ENCODE results near the gene ADM.
A peak's percentile ranks its signal among the peaks of the same experiment; 100 is the strongest.

Gene ADM

DNA sequence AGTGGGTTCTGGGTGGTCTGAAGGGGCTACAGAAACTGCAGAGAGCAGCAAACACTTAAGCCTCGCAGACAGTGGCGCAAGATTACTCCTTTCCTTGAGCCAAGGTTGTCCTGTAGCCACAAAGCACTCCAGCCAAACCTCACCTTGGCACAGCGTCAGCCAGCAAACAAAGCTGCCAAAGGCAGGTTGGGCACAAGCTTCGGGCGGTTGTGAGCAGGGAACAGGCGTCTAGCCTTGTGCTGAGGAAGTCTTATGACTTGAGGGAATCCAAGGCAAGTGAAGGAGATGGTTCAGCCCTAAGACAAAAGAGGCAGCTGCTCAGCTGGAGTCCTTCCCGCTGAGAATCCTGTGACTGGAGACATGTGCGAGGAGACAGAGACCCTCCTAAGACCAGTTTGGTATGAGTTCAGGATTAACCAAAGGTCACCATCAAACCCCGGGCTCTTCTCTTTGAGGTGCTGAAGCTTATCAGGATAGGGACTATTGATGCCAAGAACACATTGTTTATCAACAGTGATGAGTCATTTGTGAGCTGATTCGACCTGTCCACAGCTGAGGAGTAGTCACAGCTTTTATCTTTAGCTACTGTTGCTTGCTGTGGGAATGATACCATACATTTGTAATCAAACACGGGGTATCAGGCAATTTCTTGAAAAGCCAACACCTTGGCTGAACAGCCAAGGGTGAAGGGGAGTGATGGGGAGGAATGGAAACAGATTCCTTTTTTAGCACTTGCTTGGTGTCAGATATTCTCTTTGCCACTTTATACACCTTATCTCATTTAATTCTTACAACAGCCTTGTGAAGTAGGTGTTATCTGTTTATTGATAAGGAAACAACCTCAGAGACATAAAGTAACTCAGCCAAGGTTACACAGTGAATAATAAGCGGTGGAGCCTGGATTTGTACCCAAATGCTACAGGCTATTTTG is 4.6 kb downstream of the ADM start:
- Histone ChIP-seq H3K9me2 (replicated peaks; ENCODE audit: insufficient read depth, low read length) (no peaks in the 10 kb centered on the region), H3K9ac (ENCODE audit: low read length) (peak overlapping the region; percentile 97), H2AFZ (ENCODE audit: low read length) (no peak overlapping the region), H3K4me2 (ENCODE audit: low read depth, low read length) (peak overlapping the region; percentile 95), H3F3A (ENCODE audit: insufficient read depth, low read length) (peaks cover 94% of the 10 kb centered on the region), H3K27ac (ENCODE audit: low read length) (peak overlapping the region; percentile 97), H3K4me1 (ENCODE audit: low read length) (peaks cover 41% of the 10 kb centered on the region), H3K4me3 (ENCODE audit: low read length) (peak overlapping the region; percentile 96), H3K36me3 (replicated peaks; ENCODE audit: insufficient read depth, low read length) (peaks cover 17% of the 10 kb centered on the region), H3K79me2 (ENCODE audit: low read length) (peaks cover 47% of the 10 kb centered on the region), H4K20me1 (ENCODE audit: insufficient read depth, low read length) (0 out of 2 replicates have a peak, but pooled peaks cover 7% of the 10 kb centered on the region), H3K27me3 (replicated peaks; ENCODE audit: insufficient read depth, low read length) (no peaks in the 10 kb centered on the region), H3K9me3 (replicated peaks; ENCODE audit: insufficient read depth, low read length) (no peaks in the 10 kb centered on the region)
- peak; percentile 68 for DNase-seq
- no peak for TF ChIP-seq EZH2phosphoT487 (IDR thresholded peaks at IDR 0.05; ENCODE audit: low read length)

DNA sequence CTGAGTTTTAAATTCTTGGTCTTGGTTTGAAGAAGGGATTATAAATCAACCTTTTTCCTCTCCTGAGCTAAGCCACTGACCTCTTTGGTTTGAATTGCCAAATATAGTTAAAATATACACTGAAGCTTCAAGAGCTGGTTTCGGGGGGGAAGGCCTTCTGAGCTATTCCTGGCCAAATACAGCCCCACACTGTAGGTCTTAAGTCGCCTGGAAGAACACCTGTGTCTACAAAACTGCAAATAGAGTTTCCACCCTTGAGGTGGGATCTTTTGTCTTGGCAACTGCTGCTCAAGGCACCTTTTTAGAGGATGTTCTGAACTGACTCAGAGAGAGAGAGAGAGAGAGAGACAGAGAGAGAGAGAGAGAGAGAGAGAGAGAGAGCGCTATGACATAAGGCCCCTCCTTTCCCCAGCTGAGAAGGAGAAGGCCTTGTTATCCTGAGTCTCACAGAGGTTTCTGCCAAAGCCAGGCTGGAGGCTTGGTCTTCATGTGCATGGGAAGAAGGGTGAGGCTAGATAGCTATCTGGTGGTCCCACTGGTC is 5.5 kb downstream of the ADM start:
- H3K4me2 ChIP-seq (ENCODE audit: low read depth, low read length), result peak overlapping the region; percentile 95
- TF ChIP-seq EZH2 (optimal IDR thresholded peaks at IDR 0.05; ENCODE audit: low read depth, low read length), result no peak
- TF ChIP-seq EZH2phosphoT487 (IDR thresholded peaks at IDR 0.05; ENCODE audit: low read length), result no peak
- no peak for TF ChIP-seq CTCF (IDR thresholded peaks at IDR 0.05; ENCODE audit: low read length)
- H3K9me3 ChIP-seq (replicated peaks; ENCODE audit: insufficient read depth, low read length), result no peaks in the 10 kb centered on the region

DNA sequence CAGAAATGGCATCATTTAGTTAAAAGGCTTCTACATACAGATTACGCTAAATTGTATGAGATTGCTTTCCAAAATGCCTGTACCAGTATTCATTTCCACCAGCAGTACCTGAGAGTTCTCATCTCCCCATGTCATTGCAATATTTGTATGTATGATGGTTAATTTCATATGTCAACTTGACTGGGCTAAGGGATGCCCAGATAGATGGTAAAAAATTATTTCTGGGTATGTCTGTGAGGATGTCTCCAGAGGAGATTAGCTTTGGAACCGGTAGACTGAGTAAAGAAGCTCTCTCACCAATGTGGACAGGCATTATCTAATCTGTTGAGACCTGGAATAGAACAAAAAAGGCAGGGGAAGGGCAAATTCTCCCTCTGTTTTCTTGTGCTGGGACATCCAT is 6.9 kb downstream of the ADM start:
- Histone ChIP-seq H3K9me3 (replicated peaks; ENCODE audit: insufficient read depth, low read length) (no peaks in the 10 kb centered on the region), H3K9me2 (replicated peaks; ENCODE audit: insufficient read depth, low read length) (no peaks in the 10 kb centered on the region), H4K20me1 (ENCODE audit: insufficient read depth, low read length) (no peaks in the 10 kb centered on the region), H3K27me3 (replicated peaks; ENCODE audit: insufficient read depth, low read length) (no peaks in the 10 kb centered on the region), H3F3A (ENCODE audit: insufficient read depth, low read length) (peaks cover 90% of the 10 kb centered on the region), H3K27ac (ENCODE audit: low read length) (peak overlapping the region; percentile 97; the same call in 1 of the 2 replicates), H2AFZ (ENCODE audit: low read length) (no peak overlapping the region), H3K4me1 (ENCODE audit: low read length) (peaks cover 53% of the 10 kb centered on the region), H3K4me2 (ENCODE audit: low read depth, low read length) (peak overlapping the region; percentile 19; the same call in 1 of the 2 replicates), H3K4me3 (ENCODE audit: low read length) (no peak overlapping the region), H3K36me3 (replicated peaks; ENCODE audit: insufficient read depth, low read length) (peaks cover 4% of the 10 kb centered on the region; the same call in 1 of the 2 replicates), H3K9ac (ENCODE audit: low read length) (no peak overlapping the region), H3K79me2 (ENCODE audit: low read length) (peaks cover 26% of the 10 kb centered on the region)
- no peak for DNase-seq
- TF ChIP-seq EZH2 (optimal IDR thresholded peaks at IDR 0.05; ENCODE audit: low read depth, low read length) (no peak), CTCF (IDR thresholded peaks at IDR 0.05; ENCODE audit: low read length) (no peak), EZH2phosphoT487 (IDR thresholded peaks at IDR 0.05; ENCODE audit: low read length) (no peak)

More for the DNA sequence above, 5.5 kb downstream of the ADM start:
- Histone ChIP-seq H3K79me2 (ENCODE audit: low read length) (peaks cover 40% of the 10 kb centered on the region), H3F3A (ENCODE audit: insufficient read depth, low read length) (peaks cover 91% of the 10 kb centered on the region), H3K9ac (ENCODE audit: low read length) (peak overlapping the region; percentile 97), H3K4me1 (ENCODE audit: low read length) (peaks cover 44% of the 10 kb centered on the region), H3K27ac (ENCODE audit: low read length) (peak overlapping the region; percentile 97), H3K36me3 (replicated peaks; ENCODE audit: insufficient read depth, low read length) (peaks cover 17% of the 10 kb centered on the region), H3K4me3 (ENCODE audit: low read length) (peak overlapping the region; percentile 96), H3K9me2 (replicated peaks; ENCODE audit: insufficient read depth, low read length) (no peaks in the 10 kb centered on the region), H3K27me3 (replicated peaks; ENCODE audit: insufficient read depth, low read length) (no peaks in the 10 kb centered on the region), H2AFZ (ENCODE audit: low read length) (no peak overlapping the region), H4K20me1 (ENCODE audit: insufficient read depth, low read length) (0 out of 2 replicates have a peak, but pooled peaks cover 7% of the 10 kb centered on the region)
- peak; percentile 98 for DNase-seq

All from MM.1S (cell line).